Measurements from ENCODE around the gene RNF213.
"Not testable (repeated sequence)": the region's sequence is repeated elsewhere in the genome, so short reads cannot be mapped to it uniquely, and the experiment has no call there.

GRCh38 chr17:80330938-80331337 is 70.3 kb downstream of the RNF213 start:
- TF ChIP-seq, protein P1, sequence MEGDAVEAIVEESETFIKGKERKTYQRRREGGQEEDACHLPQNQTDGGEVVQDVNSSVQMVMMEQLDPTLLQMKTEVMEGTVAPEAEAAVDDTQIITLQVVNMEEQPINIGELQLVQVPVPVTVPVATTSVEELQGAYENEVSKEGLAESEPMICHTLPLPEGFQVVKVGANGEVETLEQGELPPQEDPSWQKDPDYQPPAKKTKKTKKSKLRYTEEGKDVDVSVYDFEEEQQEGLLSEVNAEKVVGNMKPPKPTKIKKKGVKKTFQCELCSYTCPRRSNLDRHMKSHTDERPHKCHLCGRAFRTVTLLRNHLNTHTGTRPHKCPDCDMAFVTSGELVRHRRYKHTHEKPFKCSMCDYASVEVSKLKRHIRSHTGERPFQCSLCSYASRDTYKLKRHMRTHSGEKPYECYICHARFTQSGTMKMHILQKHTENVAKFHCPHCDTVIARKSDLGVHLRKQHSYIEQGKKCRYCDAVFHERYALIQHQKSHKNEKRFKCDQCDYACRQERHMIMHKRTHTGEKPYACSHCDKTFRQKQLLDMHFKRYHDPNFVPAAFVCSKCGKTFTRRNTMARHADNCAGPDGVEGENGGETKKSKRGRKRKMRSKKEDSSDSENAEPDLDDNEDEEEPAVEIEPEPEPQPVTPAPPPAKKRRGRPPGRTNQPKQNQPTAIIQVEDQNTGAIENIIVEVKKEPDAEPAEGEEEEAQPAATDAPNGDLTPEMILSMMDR (IDR thresholded peaks at IDR 0.05; ENCODE audit: insufficient read depth, low read length, poor library complexity, severe bottlenecking): not testable (repeated sequence)
- TF ChIP-seq EZH2phosphoT487 (conservative IDR thresholded peaks at IDR 0.05; ENCODE audit: low read length): not testable (repeated sequence)

All from SU-DHL-6 (cell line).